Measurements from ENCODE around the gene COL5A3. TPM values are rescaled to one million over a fixed set of nuclear protein-coding genes. Genes with fewer than 3 reads are reported as not detected.

COL5A3 gene
- total RNA-seq, 4 donors from 2014 or later = 5.7 to 9.8 (median 6.6) TPM

GRCh38 chr19:10018263-10018662 lies 8.0 kb upstream of the COL5A3 start:
- Histone ChIP-seq H3K4me3 (no peak overlapping the region), H3K9me3 (no peaks in the 10 kb centered on the region), H3K36me3 (no peaks in the 10 kb centered on the region), H3K27me3 (no peaks in the 10 kb centered on the region), H3K27ac (no peak overlapping the region), H3K4me1 (no peaks in the 10 kb centered on the region)
- TF ChIP-seq POLR2A (IDR thresholded peaks at IDR 0.05) (no peak), CTCF (IDR thresholded peaks at IDR 0.05 in 4 of 5, conservative IDR thresholded peaks at IDR 0.05 in 1 of 5) (no peak)
- ATAC-seq (no peak), DNase-seq (no peak)
- intact Hi-C loops (cut with DNase I; ENCODE audit: low total_unique reads) (no loop called here), in situ Hi-C loops (cut with MboI; ENCODE audit: low sequenced_read_pairs in 4 of 4) (no loop called here)

GRCh38 chr19:10013834-10014618 lies 3.7 kb upstream of the COL5A3 start:
- Histone ChIP-seq H3K27ac (no peak overlapping the region), H3K36me3 (no peaks in the 10 kb centered on the region), H3K4me3 (no peak overlapping the region), H3K27me3 (peaks cover 0 to 20% (median 20%) of the 10 kb centered on the region in 3 donors), H3K9me3 (no peaks in the 10 kb centered on the region), H3K4me1 (no peaks in the 10 kb centered on the region)
- TF ChIP-seq CTCF (IDR thresholded peaks at IDR 0.05 in 4 of 5, conservative IDR thresholded peaks at IDR 0.05 in 1 of 5) (no peak), POLR2A (IDR thresholded peaks at IDR 0.05) (no peak)
- intact Hi-C loops (cut with DNase I; ENCODE audit: low total_unique reads) = no loop called here
- ATAC-seq (no peak), DNase-seq (no peak)
- in situ Hi-C loops (cut with MboI; ENCODE audit: low sequenced_read_pairs in 4 of 4) = no loop called here

GRCh38 chr19:10013316-10013715 lies 3.0 kb upstream of the COL5A3 start, which contains the start of gene RDH8:
Gene RDH8, plus strand, starts transcription at chr19:10013483. Its CDS starts 15 bp downstream, at chr19:10013498.
- in situ Hi-C loops (cut with MboI; ENCODE audit: low sequenced_read_pairs in 4 of 4) = no loop called here
- Histone ChIP-seq H3K4me1 (no peaks in the 10 kb centered on the region), H3K9me3 (no peaks in the 10 kb centered on the region), H3K27ac (no peak within 1 kb of the TSS), H3K4me3 (no peak within 1 kb of the TSS), H3K36me3 (no peaks in the 10 kb centered on the region), H3K27me3 (peaks cover under 1 to 26% (median 24%) of the 10 kb centered on the region in 3 donors)
- intact Hi-C loops (cut with DNase I; ENCODE audit: low total_unique reads) = no loop called here
- DNase-seq = no peak
- TF ChIP-seq POLR2A (IDR thresholded peaks at IDR 0.05) = no peak
- no peak for TF ChIP-seq CTCF (IDR thresholded peaks at IDR 0.05 in 4 of 5, conservative IDR thresholded peaks at IDR 0.05 in 1 of 5)
- no peak for ATAC-seq

- no peaks in the 10 kb centered on the region for H3K9me3 ChIP-seq
- no peaks in the 10 kb centered on the region for H3K36me3 ChIP-seq
- intact Hi-C loops (cut with DNase I; ENCODE audit: low total_unique reads) = no loop called here
- ATAC-seq = no peak
- no peaks in the 10 kb centered on the region for H3K4me1 ChIP-seq
- DNase-seq = no peak
- peak overlapping the region in 1 of 4 donors; percentile 35 for H3K27ac ChIP-seq
- in situ Hi-C loops (cut with MboI; ENCODE audit: low sequenced_read_pairs in 4 of 4) = no loop called here
- peaks cover 6 to 33% (median 29%) of the 10 kb centered on the region in 3 donors for H3K27me3 ChIP-seq
- TF ChIP-seq POLR2A (IDR thresholded peaks at IDR 0.05) (no peak), CTCF (IDR thresholded peaks at IDR 0.05 in 4 of 5, conservative IDR thresholded peaks at IDR 0.05 in 1 of 5) (no peak)
- H3K4me3 ChIP-seq = no peak overlapping the region
Observed at GRCh38 chr19:10011974-10012373, 1.7 kb upstream of the COL5A3 start.
